K562 (cell line): ENCODE results near the gene POT1. TPM values are rescaled to one million over a fixed set of nuclear protein-coding genes. Genes with fewer than 3 reads are reported as not detected.

ENCODE experiments used
- ETS2 ChIP-seq: IDR thresholded peaks from 2 replicates; pipeline ENCODE4 v1.6.1; 2016; ENCODE audit warnings: borderline replicate concordance, missing genetic modification characterization, mild to moderate bottlenecking, moderate library complexity, missing compliant biosample characterization; ENCODE audit not compliant: poor library complexity, severe bottlenecking
- FOXO4 ChIP-seq: fragments of 450-650 bp; formaldehyde crosslinking; IDR thresholded peaks from 2 replicates; pipeline ENCODE4 v1.4.0; 2020; ENCODE audit warnings: mild to moderate bottlenecking, moderate library complexity
- HIVEP1 ChIP-seq: fragments of 250-450 bp; sonication (Bioruptor Pico); IDR thresholded peaks from 2 replicates; pipeline ENCODE4 v1.4.0; 2020; ENCODE audit warnings: mild to moderate bottlenecking
- NCOA1 ChIP-seq: fragments of 450-650 bp; IDR thresholded peaks from 2 replicates; pipeline ENCODE4 v1.6.1; 2016; ENCODE audit warnings: low read depth
- NR3C1 ChIP-seq: sonication (generic); formaldehyde crosslinking; IDR thresholded peaks from 2 replicates; pipeline ENCODE4 v1.8.1; 2022; ENCODE audit warnings: missing genetic modification reagents
- POLR2A ChIP-seq: fragments of 450-650 bp; conservative IDR thresholded peaks from 2 replicates; pipeline ENCODE4 v1.6.1; 2016
- PREB ChIP-seq: sonication (generic); formaldehyde crosslinking; IDR thresholded peaks from 2 replicates; pipeline ENCODE4 v1.8.1; 2023; ENCODE audit warnings: mild to moderate bottlenecking, missing genetic modification reagents
- PYGO2 ChIP-seq: fragments of 450-650 bp; IDR thresholded peaks from 2 replicates; pipeline ENCODE4 v1.6.1; 2016; ENCODE audit warnings: mild to moderate bottlenecking, missing genetic modification characterization, moderate library complexity, missing compliant biosample characterization
- XRCC3 ChIP-seq: fragments of 450-650 bp; IDR thresholded peaks from 2 replicates; pipeline ENCODE4 v1.6.1; 2017; ENCODE audit warnings: mild to moderate bottlenecking, moderate library complexity
- ZBTB1 ChIP-seq: sonication (generic); formaldehyde crosslinking; IDR thresholded peaks from 2 replicates; pipeline ENCODE4 v1.8.1; 2023; ENCODE audit warnings: missing genetic modification reagents, low read depth, mild to moderate bottlenecking, borderline replicate concordance
- ZBTB2 ChIP-seq: fragments of 450-650 bp; IDR thresholded peaks from 2 replicates; pipeline ENCODE4 v1.6.1; 2016; ENCODE audit warnings: antibody characterized with exemption
- ZBTB26 ChIP-seq: fragments of 450-650 bp; formaldehyde crosslinking; IDR thresholded peaks from 2 replicates; pipeline ENCODE4 v1.4.0; 2022; ENCODE audit warnings: missing genetic modification characterization
- ZHX1 ChIP-seq: fragments of 150-350 bp; conservative IDR thresholded peaks from 2 replicates; pipeline ENCODE4 v1.6.1; 2014; ENCODE audit warnings: low read length
- ZNF174 ChIP-seq: fragments of 250-450 bp; sonication (Bioruptor Pico); IDR thresholded peaks from 2 replicates; pipeline ENCODE4 v1.4.0; 2020; ENCODE audit warnings: mild to moderate bottlenecking
- ZNF384 ChIP-seq: IDR thresholded peaks from 2 replicates; pipeline ENCODE4 v1.6.1; 2012; ENCODE audit warnings: low read depth, low read length, improper control_type of control experiment
- ZNF507 ChIP-seq: conservative IDR thresholded peaks from 2 replicates; pipeline ENCODE4 v1.6.1; 2017; ENCODE audit warnings: missing genetic modification characterization, missing compliant biosample characterization
- ZNF511 ChIP-seq: sonication (generic); formaldehyde crosslinking; IDR thresholded peaks from 2 replicates; pipeline ENCODE4 v1.8.0; 2022; ENCODE audit warnings: mild to moderate bottlenecking, missing genetic modification reagents
- polyA plus RNA-seq, 8 experiments: library from polyadenylated mRNA; depleted of rRNA in 4 of 8; stranded (reverse) in 5 of 8; unstranded in 3 of 8; fragments of >200 nt; fragmentation: Nextera tagmentation in 2 of 8; fragmentation: Illumina TruSeq in 1 of 8; extraction: Ambion mirVana in 2 of 8; extraction: Trizol in 1 of 8; gene quantifications; 2 replicates each; pipeline versions ENCODE4 v1.2.1 to v1.2.3, GENCODE V29; 2011 to 2014; ENCODE audit warnings: inconsistent platforms in 1 of 8, missing spikeins in 1 of 8
- total RNA-seq, 7 experiments: library from RNA; depleted of rRNA in 6 of 7; stranded (reverse); fragments of >200 nt in 6 of 7; fragmentation: Illumina TruSeq in 2 of 7; extraction: Trizol in 2 of 7; gene quantifications; 2 replicates each; pipeline versions ENCODE4 v1.2.1 to v1.2.3, GENCODE V29; 2011 to 2021; ENCODE audit warnings: low replicate concordance in 1 of 7
- TF ChIP-seq, protein P1 (sequence below): fragments of 250-450 bp; sonication (Bioruptor Pico); IDR thresholded peaks from 2 replicates; pipeline ENCODE4 v1.8.0; 2021; ENCODE audit warnings: mild to moderate bottlenecking, moderate library complexity

The POT1 gene
- total and polyA plus RNA-seq, 9 of the 15 experiments (the other 6 are each of a cell fraction or from before 2014, with no cell fraction given), result 37.9 to 140 (median 63.6) TPM

- TF ChIP-seq, protein P1, sequence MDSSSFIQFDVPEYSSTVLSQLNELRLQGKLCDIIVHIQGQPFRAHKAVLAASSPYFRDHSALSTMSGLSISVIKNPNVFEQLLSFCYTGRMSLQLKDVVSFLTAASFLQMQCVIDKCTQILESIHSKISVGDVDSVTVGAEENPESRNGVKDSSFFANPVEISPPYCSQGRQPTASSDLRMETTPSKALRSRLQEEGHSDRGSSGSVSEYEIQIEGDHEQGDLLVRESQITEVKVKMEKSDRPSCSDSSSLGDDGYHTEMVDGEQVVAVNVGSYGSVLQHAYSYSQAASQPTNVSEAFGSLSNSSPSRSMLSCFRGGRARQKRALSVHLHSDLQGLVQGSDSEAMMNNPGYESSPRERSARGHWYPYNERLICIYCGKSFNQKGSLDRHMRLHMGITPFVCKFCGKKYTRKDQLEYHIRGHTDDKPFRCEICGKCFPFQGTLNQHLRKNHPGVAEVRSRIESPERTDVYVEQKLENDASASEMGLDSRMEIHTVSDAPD (CRISPR knock-in tag), result no peak
- TF ChIP-seq ZBTB1 (CRISPR knock-in tag), result no peak
- no peak for TF ChIP-seq XRCC3
- no peak for TF ChIP-seq ZNF511
- peak; percentile 96 for TF ChIP-seq ZBTB2
- no peak for TF ChIP-seq ZNF174 (CRISPR knock-in tag)
- TF ChIP-seq ZNF384, result peak; percentile 23; the same call in 1 of the 2 replicates
- TF ChIP-seq PREB, result no peak
- TF ChIP-seq ZNF507, result no peak
- no peak for TF ChIP-seq NR3C1 (CRISPR knock-in tag)
- TF ChIP-seq NCOA1, result peak; percentile 97
- TF ChIP-seq ETS2 (tag), result no peak
- TF ChIP-seq POLR2A, result peak; percentile 96
- no peak for TF ChIP-seq PYGO2 (tag)
- TF ChIP-seq HIVEP1 (CRISPR knock-in tag), result no peak
- TF ChIP-seq ZBTB26 (CRISPR knock-in tag), result peak; percentile 49; the same call in 1 of the 2 replicates
- peak; percentile 72; the same call in 1 of the 2 replicates for TF ChIP-seq ZHX1
- no peak for TF ChIP-seq FOXO4 (CRISPR knock-in tag)
These were observed at the start of gene POT1 (continued) for GRCh38 chr7:124929467-124930172.
